Measurements from ENCODE around the gene CCL5.

Gene CCL5

DNA sequence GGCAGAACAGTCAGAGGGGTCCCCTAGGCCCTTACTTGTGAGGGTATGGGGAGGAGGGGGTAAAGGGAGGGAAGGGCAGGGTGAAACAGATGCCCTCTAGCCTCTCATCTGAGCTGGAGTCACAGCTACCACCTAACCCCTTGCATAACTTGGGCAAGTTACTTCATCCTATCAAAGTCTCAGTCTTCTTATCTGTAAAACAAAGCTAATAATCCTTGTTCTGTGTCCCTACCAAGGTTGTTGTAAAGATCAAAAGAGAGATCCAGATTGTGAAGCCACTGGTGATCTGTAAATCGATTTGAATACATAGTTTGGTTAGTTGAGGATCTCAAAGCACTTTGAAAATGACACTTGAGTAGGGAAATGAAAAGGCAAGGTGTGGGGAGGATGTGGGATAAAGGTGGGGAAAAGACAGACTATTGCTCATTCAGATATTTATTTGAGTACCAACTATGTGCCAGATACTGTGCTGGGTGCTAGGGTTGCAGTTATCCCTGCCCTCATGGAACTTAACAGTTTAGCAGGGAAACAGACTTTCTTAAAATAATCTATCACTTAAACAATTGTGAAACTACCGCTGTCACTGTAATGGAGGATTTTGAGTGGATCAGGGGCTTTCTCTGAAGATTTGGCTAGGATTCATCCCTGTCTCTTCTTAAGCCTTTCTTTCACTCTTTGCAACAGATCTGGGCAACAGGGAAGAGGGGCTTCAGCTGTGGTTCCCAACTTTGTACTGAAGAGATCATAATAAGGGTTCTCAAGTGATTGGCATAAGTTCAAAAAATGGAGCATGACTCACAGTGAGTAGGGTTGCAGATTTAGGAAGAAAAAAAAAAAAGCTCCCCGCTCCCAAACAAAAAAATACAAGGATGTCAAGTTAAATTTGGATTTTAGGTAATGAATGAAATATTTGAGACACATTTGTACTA lies 14.5 kb downstream of the CCL5 start:
- no peak for DNase-seq

GRCh38 chr17:35864853-35865252 lies 15.3 kb downstream of the CCL5 start:
- no peak for DNase-seq

DNA sequence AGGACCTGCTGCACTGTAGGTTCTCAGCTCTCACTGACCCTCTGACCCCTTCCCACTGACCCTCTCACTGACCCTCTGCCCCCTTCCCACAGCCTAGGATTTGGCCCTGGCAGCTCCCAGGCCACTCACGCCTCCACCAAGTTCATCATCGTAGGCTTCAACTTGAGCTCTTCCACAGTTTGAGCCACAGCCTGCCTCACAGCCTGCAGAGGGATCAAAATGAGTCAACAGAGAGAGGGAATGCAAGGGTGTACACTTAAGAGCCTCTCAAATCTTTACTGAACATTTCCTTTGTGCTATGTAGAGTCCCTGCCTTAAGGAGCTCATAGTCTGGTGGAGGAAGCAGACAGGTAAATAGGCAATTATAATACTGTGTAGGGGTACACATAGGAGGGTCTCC lies 23.6 kb downstream of the CCL5 start:
- no peak for DNase-seq

DNA sequence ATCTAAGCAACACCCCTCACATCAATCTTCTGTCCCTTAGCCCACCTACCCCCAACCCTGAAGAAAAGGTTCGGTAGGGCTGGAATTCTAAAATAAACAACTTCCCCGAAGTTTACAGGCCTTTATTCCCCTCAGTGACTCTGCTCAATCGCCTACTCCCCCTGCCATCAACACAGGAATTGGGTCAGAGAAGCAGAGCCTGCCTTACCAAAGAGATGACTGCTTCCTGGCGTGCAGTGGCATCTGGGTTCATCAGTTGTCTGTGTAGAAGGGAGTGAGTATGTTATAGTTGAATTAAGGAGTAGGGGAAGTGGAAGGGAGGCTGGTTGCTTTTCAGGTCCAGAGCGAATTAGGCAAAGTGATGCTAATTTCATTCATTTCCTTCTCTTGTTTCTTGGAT lies 24.2 kb downstream of the CCL5 start:
- no peak for DNase-seq

- DNase-seq = peak; percentile 50 to 55
Measured at GRCh38 chr17:35849469-35850348, 30.5 kb downstream of the CCL5 start.

- no peak for DNase-seq
Measured at GRCh38 chr17:35847633-35848373, 32.4 kb downstream of the CCL5 start.

DNA sequence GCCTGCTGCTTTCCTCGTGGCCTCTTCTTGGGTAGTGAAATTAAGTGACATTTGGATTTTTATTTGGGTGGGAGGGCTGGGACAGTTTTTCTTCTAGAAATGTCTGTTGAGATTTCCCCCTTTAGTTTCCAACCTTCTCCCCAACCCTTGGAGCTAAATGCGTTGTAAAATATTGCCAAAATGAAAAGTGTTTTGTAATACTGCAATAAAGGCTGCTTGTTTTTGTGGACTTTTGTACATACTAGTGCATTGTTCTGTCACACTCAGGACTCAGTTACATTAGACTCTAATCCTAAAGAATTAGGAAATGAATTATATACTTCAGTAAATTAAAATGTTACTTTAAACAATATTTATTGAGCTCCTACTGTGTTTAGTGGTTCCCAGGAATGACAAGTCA lies 33.2 kb downstream of the CCL5 start:
- DNase-seq = no peak

- DNase-seq = no peak
Measured at GRCh38 chr17:35846055-35846809, 33.9 kb downstream of the CCL5 start.

DNA sequence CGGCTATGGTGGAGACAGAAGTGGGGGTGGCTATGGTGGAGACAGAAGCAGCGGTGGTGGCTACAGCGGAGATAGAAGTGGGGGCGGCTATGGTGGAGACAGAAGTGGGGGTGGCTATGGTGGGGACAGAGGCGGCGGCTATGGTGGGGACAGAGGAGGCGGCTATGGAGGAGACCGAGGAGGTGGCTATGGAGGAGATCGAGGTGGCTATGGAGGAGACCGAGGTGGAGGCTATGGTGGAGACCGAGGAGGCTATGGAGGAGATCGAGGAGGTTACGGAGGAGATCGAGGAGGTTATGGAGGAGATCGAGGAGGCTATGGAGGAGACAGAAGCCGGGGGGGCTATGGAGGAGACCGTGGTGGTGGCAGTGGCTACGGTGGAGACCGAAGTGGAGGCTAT lies 35.6 kb downstream of the CCL5 start:
- no peak for DNase-seq

DNA sequence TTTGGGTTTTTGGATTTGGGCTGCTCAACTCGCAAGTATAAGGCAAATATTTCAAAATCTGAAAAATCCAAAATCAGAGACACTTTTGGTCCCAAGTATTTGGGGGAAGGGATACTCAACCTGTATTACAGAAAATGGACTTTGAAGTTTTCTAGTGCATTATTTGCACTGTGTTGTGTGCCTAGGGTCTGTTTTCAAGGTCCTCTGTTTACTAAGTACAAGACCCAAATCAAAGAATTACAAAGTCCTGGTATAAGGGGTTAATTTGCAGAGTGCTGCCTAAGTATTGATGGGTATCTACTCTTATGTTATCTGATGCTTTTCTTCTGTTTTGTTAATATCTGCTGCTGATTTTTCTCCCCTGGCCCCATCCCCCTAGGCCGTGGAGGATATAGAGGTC lies 36.5 kb downstream of the CCL5 start:
- DNase-seq = no peak

DNA sequence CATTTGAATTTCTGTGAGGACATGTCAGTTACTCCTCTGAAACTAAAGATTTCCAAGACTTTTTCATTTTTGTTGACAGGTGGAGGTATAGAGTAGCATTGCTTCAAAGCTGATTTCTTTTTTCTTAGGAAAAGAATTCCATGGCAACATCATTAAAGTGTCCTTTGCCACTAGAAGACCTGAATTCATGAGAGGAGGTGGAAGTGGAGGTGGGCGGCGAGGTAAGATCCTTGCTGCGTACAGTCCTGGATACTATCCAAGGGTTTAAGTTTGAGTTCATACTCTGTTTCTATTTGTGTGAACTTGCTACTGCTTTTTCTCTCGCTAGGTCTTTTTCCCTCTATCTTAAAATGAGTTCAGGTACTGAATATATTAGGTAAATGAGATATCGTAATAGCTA lies 37.9 kb downstream of the CCL5 start:
- DNase-seq = no peak

GRCh38 chr17:35841505-35841904 lies 38.7 kb downstream of the CCL5 start:
- DNase-seq = no peak

DNA sequence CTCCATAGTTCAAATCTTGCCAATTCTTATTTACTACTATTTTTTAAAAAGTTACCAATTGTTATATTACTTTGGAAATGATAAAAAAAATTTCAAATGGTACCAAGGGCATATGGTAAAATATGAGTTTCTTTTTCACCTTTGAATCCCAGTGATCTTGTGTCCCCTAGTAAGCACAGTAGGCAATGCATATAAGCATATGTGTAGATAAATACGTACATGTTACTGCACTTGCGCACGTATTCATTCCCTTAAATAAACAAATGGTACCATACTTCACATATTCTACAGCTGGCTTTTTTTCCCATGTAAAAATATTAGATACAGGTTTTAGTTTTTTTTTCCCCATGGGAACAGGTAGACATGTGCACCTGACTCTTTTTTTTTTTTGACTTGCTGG lies 39.1 kb downstream of the CCL5 start:
- DNase-seq = no peak

GRCh38 chr17:35825206-35825605 lies 55.0 kb downstream of the CCL5 start:
- no peak for DNase-seq

All from activated T-cell treated with anti-CD3 and anti-CD28 coated beads, Interleukin-2, amount 50 U/mL, for 48 hours (primary cell).